ENCODE data around the gene POLR2C. TPM values are rescaled to one million over a fixed set of nuclear protein-coding genes. Genes with fewer than 3 reads are reported as not detected.

Gene POLR2C
- total RNA-seq: 10 to 100 TPM; 71.3 to 86.2 TPM

GRCh38 chr16:57462209-57462977 is at the start of gene POLR2C:
Gene POLR2C, plus strand, starts transcription at chr16:57462679. Its CDS starts 46 bp downstream, at chr16:57462725.
- H3K27ac Mint-ChIP-seq: peak within 1 kb of the TSS; percentile 92
- peak within 1 kb of the TSS; percentile 84 for H3K4me3 Mint-ChIP-seq
- H3K4me1 Mint-ChIP-seq: peaks cover 27% of the 10 kb centered on the region
- H3K27me3 Mint-ChIP-seq: no peaks in the 10 kb centered on the region
- peak; percentile 96 for ATAC-seq (replicated peaks)
- no peaks in the 10 kb centered on the region for H3K9me3 Mint-ChIP-seq
- H3K36me3 Mint-ChIP-seq (ENCODE audit: low read depth): peaks cover 78% of the 10 kb centered on the region

DNA sequence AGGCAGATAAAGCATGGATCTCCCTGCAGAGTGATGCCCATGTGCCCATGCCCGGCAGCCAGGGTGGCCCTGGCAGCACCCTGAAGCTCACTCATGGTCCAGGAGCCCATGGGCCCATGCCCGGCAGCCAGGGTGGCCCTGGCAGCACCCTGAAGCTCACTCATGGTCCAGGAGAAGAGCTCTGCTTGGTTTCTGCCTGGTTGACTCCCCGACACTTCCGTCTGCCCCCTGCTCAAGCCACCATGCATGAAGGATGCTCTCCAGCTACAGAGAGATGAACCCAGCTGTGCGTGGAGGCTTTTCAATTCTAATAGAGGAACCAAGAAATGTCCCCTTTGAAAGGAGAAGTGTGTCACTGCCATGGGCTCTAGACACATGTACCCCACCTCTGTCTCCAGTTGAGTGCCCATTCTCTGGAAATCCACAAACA is 49.2 kb upstream of the POLR2C start:
- no peak overlapping the region for H3K4me3 Mint-ChIP-seq
- peaks cover 5% of the 10 kb centered on the region for H3K4me1 Mint-ChIP-seq
- H3K36me3 Mint-ChIP-seq (ENCODE audit: low read depth): no peaks in the 10 kb centered on the region
- peaks cover 5% of the 10 kb centered on the region for H3K27me3 Mint-ChIP-seq
- H3K9me3 Mint-ChIP-seq: no peaks in the 10 kb centered on the region
- H3K27ac Mint-ChIP-seq: no peak overlapping the region
- ATAC-seq (replicated peaks): no peak

- Mint-ChIP-seq H3K9me3 (no peaks in the 10 kb centered on the region), H3K27ac (no peak overlapping the region), H3K27me3 (peaks cover 5% of the 10 kb centered on the region), H3K4me1 (peaks cover 5% of the 10 kb centered on the region), H3K4me3 (no peak overlapping the region), H3K36me3 (ENCODE audit: low read depth) (no peaks in the 10 kb centered on the region)
- no peak for ATAC-seq (replicated peaks)
Measured at GRCh38 chr16:57413733-57414132, 48.7 kb upstream of the POLR2C start.

GRCh38 chr16:57416084-57416483 is 46.4 kb upstream of the POLR2C start:
- ATAC-seq (replicated peaks): no peak

DNA sequence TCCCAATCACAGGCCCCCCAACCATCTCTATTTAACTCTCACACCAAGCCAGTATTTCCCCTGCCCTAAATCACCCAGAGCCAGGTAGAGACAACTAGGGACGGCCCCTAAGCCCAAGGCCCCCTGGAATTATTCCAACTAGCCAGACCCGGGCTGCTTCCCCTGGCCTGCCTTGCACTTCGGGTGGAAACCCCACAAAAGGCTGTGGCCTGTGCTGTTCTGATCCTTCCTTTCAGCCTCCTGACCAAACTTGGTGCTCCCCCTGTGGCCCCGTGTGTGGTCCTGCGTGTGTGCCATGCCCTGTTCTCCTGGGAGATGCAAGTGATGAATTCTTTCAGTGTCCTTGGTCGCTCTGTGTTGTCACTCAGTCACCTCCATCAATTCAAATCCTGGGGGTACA is 43.0 kb upstream of the POLR2C start:
- Mint-ChIP-seq H3K27ac (peak overlapping the region; percentile 87), H3K36me3 (ENCODE audit: low read depth) (no peaks in the 10 kb centered on the region), H3K27me3 (no peaks in the 10 kb centered on the region), H3K4me3 (no peak overlapping the region), H3K9me3 (no peaks in the 10 kb centered on the region), H3K4me1 (peaks cover 5% of the 10 kb centered on the region)
- no peak for ATAC-seq (replicated peaks)

More at GRCh38 chr16:57416084-57416483, 46.4 kb upstream of the POLR2C start:
- Mint-ChIP-seq H3K4me3 (no peak overlapping the region), H3K9me3 (no peaks in the 10 kb centered on the region), H3K36me3 (ENCODE audit: low read depth) (no peaks in the 10 kb centered on the region), H3K4me1 (peaks cover 5% of the 10 kb centered on the region), H3K27ac (no peak overlapping the region), H3K27me3 (no peaks in the 10 kb centered on the region)

DNA sequence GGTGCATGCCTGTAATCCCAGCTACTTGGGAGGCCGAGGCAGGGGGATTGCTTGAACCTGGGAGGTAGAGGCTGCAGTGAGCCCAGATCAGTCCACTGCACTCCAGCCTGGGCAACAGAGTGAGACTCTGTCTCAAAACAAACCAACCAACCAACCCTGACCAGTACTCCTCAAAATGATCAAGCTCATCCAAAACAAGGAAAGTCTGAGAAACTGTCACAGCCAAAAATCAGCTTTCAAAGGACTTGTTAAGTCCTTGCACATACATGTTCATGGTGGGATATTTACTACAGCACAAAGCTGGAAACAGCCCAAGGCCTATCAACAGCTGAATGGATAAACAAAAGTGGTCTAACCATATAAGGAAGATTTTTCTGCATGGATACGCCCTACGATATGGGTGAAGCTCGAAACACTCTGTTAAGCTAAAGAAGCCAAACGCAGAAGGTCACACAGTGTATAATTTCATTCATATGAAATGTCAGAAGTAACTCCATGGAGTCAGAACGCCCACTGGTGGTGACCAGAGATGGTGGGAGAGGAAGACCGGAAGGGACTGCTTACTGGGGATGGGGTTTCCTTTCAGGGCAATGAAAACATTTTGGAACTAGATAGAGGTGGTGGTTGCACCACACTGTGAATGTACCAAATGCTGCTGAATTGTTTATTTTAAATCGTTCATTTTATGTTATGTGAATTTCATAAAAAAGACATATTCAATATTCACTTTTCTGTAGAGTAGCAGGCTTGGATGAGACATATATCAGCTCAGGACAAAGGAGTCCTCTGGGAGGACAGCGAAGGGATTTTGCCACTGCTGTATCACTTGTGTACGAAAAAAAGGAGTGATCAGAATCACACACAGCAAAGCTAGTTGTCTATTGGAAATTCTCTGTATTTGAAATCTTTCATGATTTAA is 40.2 kb upstream of the POLR2C start:
- Mint-ChIP-seq H3K4me1 (no peaks in the 10 kb centered on the region), H3K27ac (peak overlapping the region; percentile 23), H3K36me3 (ENCODE audit: low read depth) (peaks cover 4% of the 10 kb centered on the region), H3K9me3 (no peaks in the 10 kb centered on the region), H3K4me3 (no peak overlapping the region), H3K27me3 (no peaks in the 10 kb centered on the region)
- ATAC-seq (replicated peaks): no peak

DNA sequence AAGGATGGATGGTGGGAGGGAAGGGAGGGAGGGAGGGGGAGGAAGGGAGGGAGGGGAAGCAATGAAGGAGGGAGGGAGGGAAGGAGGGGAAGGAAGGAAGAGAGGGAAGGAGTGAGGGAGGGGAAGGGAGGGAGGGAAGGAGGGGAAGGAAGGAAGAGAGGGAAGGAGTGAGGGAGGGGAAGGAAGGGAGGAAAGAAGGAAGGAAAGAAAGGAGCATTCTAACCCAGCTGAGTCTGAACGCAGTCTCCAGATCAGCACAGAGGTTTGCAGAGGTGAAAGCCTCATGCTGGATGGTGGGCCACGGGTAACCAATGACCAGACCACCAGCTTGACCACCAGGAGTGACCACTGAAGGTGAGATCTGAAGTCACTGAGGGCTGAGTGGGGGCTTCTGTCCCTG is 39.3 kb upstream of the POLR2C start:
- H3K27ac Mint-ChIP-seq: no peak overlapping the region
- H3K4me1 Mint-ChIP-seq: no peaks in the 10 kb centered on the region
- no peaks in the 10 kb centered on the region for H3K27me3 Mint-ChIP-seq
- no peak for ATAC-seq (replicated peaks)
- H3K4me3 Mint-ChIP-seq: no peak overlapping the region
- peaks cover 12% of the 10 kb centered on the region for H3K36me3 Mint-ChIP-seq (ENCODE audit: low read depth)
- H3K9me3 Mint-ChIP-seq: no peaks in the 10 kb centered on the region

DNA sequence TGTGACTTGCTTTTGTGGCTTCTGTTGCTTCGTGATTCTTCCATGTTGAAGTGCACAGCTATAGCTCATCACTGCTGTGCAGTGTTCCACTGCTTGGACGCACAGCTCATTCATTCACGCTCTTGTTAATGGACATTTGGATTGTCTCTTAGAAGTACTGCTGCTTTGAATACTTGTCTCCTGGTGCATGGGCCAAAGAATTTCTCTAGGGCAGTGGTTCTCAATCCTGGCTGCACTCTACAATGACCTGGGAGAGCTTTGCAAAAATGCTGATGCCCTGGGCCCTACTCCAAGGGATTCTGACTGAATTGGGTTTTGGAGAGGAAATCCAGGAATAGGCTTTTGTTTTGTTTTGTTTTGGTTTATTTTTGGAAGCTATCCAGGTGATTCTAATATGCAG is 37.9 kb upstream of the POLR2C start:
- no peaks in the 10 kb centered on the region for H3K4me1 Mint-ChIP-seq
- no peak overlapping the region for H3K27ac Mint-ChIP-seq
- H3K27me3 Mint-ChIP-seq: no peaks in the 10 kb centered on the region
- no peak overlapping the region for H3K4me3 Mint-ChIP-seq
- H3K36me3 Mint-ChIP-seq (ENCODE audit: low read depth): peaks cover 27% of the 10 kb centered on the region
- ATAC-seq (replicated peaks): no peak
- no peaks in the 10 kb centered on the region for H3K9me3 Mint-ChIP-seq

- Mint-ChIP-seq H3K4me3 (no peak overlapping the region), H3K4me1 (no peaks in the 10 kb centered on the region), H3K27ac (no peak overlapping the region), H3K27me3 (no peaks in the 10 kb centered on the region), H3K36me3 (ENCODE audit: low read depth) (peaks cover 45% of the 10 kb centered on the region), H3K9me3 (no peaks in the 10 kb centered on the region)
- no peak for ATAC-seq (replicated peaks)
Measured at GRCh38 chr16:57426356-57426755, 36.1 kb upstream of the POLR2C start.

DNA sequence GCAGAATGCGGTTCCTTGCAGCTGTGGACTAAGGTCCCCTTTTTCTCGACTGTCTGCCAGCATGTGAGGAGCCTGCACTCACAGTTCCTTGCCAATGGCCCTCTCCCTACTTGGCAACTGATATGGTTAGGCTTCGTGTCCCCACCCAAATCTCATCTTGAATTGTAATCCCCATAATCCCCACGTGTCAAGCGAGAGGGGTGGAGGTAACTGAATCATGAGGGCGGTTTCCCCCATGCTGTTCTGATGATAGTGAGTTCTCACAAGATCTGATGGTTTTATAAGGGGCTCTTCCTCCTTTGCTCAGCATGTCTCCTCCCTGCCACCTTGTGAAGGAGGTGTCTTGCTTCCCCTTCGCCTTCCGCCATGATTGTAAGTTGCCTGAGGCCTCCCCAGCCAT is 35.2 kb upstream of the POLR2C start:
- Mint-ChIP-seq H3K4me3 (no peak overlapping the region), H3K27me3 (no peaks in the 10 kb centered on the region), H3K27ac (peak overlapping the region; percentile 79), H3K9me3 (no peaks in the 10 kb centered on the region), H3K36me3 (ENCODE audit: low read depth) (peaks cover 54% of the 10 kb centered on the region), H3K4me1 (no peaks in the 10 kb centered on the region)
- ATAC-seq (replicated peaks): no peak

DNA sequence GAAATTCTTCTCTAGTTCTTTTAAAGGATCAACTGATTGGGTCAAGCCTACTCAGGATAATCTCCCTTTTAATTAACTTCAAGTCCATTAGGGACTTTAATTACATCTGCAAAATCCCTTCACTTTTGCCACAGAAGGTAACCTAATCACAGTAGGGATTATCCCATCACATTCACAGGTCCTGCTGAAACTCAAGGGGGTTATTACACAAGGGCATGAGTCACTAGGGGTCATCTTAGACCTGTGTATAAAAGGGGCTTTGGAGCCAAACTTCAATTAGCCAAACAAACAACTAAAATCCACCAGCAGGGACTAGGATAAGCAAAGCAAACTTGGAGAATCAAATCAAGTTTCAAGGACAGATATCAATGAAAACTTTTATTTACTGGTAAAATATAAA is 34.7 kb upstream of the POLR2C start:
- H3K36me3 Mint-ChIP-seq (ENCODE audit: low read depth): peaks cover 59% of the 10 kb centered on the region
- no peaks in the 10 kb centered on the region for H3K4me1 Mint-ChIP-seq
- ATAC-seq (replicated peaks): no peak
- H3K27me3 Mint-ChIP-seq: no peaks in the 10 kb centered on the region
- no peaks in the 10 kb centered on the region for H3K9me3 Mint-ChIP-seq
- peak overlapping the region; percentile 79 for H3K27ac Mint-ChIP-seq
- H3K4me3 Mint-ChIP-seq: no peak overlapping the region

- Mint-ChIP-seq H3K9me3 (no peaks in the 10 kb centered on the region), H3K27ac (no peak overlapping the region), H3K27me3 (no peaks in the 10 kb centered on the region), H3K4me1 (no peaks in the 10 kb centered on the region), H3K36me3 (ENCODE audit: low read depth) (peaks cover 90% of the 10 kb centered on the region), H3K4me3 (no peak overlapping the region)
- no peak for ATAC-seq (replicated peaks)
Measured at GRCh38 chr16:57430955-57431354, 31.5 kb upstream of the POLR2C start.

- H3K36me3 Mint-ChIP-seq (ENCODE audit: low read depth): peaks cover 98% of the 10 kb centered on the region
Measured at GRCh38 chr16:57432505-57432904, 30.0 kb upstream of the POLR2C start.

DNA sequence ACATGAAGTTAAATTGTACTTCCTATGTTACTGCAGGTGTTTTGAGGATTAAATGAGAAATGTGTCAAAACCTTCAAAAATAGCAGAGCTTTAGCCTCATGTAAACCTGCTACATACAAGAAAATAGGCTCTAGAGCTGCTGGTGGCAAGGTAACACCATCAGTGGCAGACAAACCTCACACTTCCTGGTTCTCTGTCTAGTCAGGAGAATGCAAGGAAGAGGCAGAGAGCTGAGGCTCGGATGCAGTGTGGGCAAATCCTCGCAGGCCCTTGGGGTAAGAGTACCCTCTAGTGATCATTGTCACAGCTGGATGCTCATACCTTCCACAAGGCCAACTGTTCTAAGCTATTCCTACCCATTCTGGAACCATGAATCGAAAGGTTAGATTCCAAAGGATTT is 29.5 kb upstream of the POLR2C start:
- Mint-ChIP-seq H3K36me3 (ENCODE audit: low read depth) (peaks cover 98% of the 10 kb centered on the region), H3K4me1 (no peaks in the 10 kb centered on the region), H3K9me3 (no peaks in the 10 kb centered on the region), H3K27ac (no peak overlapping the region), H3K4me3 (no peak overlapping the region), H3K27me3 (no peaks in the 10 kb centered on the region)
- ATAC-seq (replicated peaks): no peak

More at GRCh38 chr16:57432505-57432904, 30.0 kb upstream of the POLR2C start:
- Mint-ChIP-seq H3K27me3 (no peaks in the 10 kb centered on the region), H3K4me3 (no peak overlapping the region), H3K27ac (no peak overlapping the region), H3K4me1 (no peaks in the 10 kb centered on the region), H3K9me3 (no peaks in the 10 kb centered on the region)
- no peak for ATAC-seq (replicated peaks)

DNA sequence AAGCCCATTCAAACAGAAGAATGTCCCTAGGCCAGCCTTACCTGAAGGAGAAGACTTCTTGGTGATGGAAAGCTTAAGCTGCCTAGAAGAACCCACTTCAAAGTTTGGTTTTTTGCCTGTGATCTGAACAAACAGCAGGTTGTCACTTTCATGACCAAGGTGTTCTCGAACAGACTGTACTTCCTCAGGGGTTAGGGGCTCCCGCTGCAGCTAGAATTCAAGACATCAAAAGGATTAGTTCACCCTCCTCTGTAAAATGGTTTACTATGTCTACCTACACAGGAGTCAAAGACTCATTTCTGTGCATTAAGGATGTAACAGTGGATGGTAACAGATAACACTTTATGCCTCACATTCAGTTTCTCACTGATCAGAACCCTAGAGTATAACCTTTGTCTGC is 28.5 kb upstream of the POLR2C start:
- H3K36me3 Mint-ChIP-seq (ENCODE audit: low read depth): peaks cover 98% of the 10 kb centered on the region
- no peak overlapping the region for H3K27ac Mint-ChIP-seq
- no peak for ATAC-seq (replicated peaks)

More for the DNA sequence above, 28.5 kb upstream of the POLR2C start:
- H3K27me3 Mint-ChIP-seq: no peaks in the 10 kb centered on the region
- no peaks in the 10 kb centered on the region for H3K9me3 Mint-ChIP-seq
- H3K4me3 Mint-ChIP-seq: no peak overlapping the region
- no peaks in the 10 kb centered on the region for H3K4me1 Mint-ChIP-seq
